Adrenal gland (tissue), 5 donors: ENCODE measurements around the gene MED27.
A peak's percentile ranks its signal among the peaks of the same experiment; 100 is the strongest.

Experiments
- CTCF ChIP-seq, 6 experiments: fragments of 450-650 bp in 4 of 6; fragments of 200-600 bp in 2 of 6; sonication (generic) in 1 of 6; IDR thresholded peaks; 1 replicate in 5 of 6; 2 replicates in 1 of 6; pipeline versions ENCODE4 v1.5.1 to v1.8.0; 2016 to 2021; ENCODE audit warnings: antibody characterized with exemption in 6 of 6, mild to moderate bottlenecking in 2 of 6, moderate library complexity in 1 of 6
- POLR2A ChIP-seq, 2 donors: fragments of 450-650 bp; IDR thresholded peaks; one replicate each; pipeline ENCODE4 v1.6.1; 2017; ENCODE audit warnings: antibody characterized with exemption in 2 of 2, mild to moderate bottlenecking in 2 of 2, moderate library complexity in 1 of 2
- donor health status: DM: no; HTN: no; CAD: no.

- TF ChIP-seq CTCF (IDR thresholded peaks at IDR 0.05) (peak in 1 of 6 experiments; percentile 6), POLR2A (IDR thresholded peaks at IDR 0.05) (no peak)
Observed at GRCh38 chr9:131954299-131954698, 125.4 kb downstream of the MED27 start.
